HEK293T (cell line): Measurements from ENCODE around the gene RAB11FIP5.

Experiments
- CTCF ChIA-PET: fragments of 350-600 bp; formaldehyde crosslinking; extraction: SDS; loops from one replicate; lab custom pipeline; 2021; ENCODE audit warnings: antibody characterized with exemption, inconsistent platforms; lab: Yijun Ruan, JAX
- POLR2A ChIA-PET: fragments of 350-600 bp; formaldehyde crosslinking; extraction: SDS; loops from one replicate; lab custom pipeline; 2020; ENCODE audit warnings: antibody characterized with exemption, inconsistent platforms; lab: Yijun Ruan, JAX
- DNase-seq: peaks from one replicate; pipeline ENCODE4 v3.0.0; 2012; ENCODE audit warnings: mixed read lengths; ENCODE audit errors: extremely low spot score
- ARNT ChIP-seq: fragments of 450-650 bp; IDR thresholded peaks from 2 replicates; pipeline ENCODE4 v1.6.1; 2017; ENCODE audit warnings: mild to moderate bottlenecking
- BHLHE40 ChIP-seq: fragments of 450-650 bp; IDR thresholded peaks from 2 replicates; pipeline ENCODE4 v1.6.1; 2016; ENCODE audit warnings: mild to moderate bottlenecking, moderate library complexity, borderline replicate concordance
- CTBP1 ChIP-seq: fragments of 450-650 bp; IDR thresholded peaks from 2 replicates; pipeline ENCODE4 v1.6.1; 2016; ENCODE audit warnings: borderline replicate concordance
- ELF4 ChIP-seq: fragments of 450-650 bp; IDR thresholded peaks from 2 replicates; pipeline ENCODE4 v1.6.1; 2017; ENCODE audit warnings: antibody characterized with exemption
- FOXA1 ChIP-seq: fragments of 450-650 bp; IDR thresholded peaks from 2 replicates; pipeline ENCODE4 v1.6.1; 2016; ENCODE audit warnings: mild to moderate bottlenecking
- FOXK2 ChIP-seq: fragments of 450-650 bp; IDR thresholded peaks from 2 replicates; pipeline ENCODE4 v1.6.1; 2016; ENCODE audit warnings: mild to moderate bottlenecking
- FOXM1 ChIP-seq: fragments of 450-650 bp; IDR thresholded peaks from 2 replicates; pipeline ENCODE4 v1.6.1; 2017; ENCODE audit warnings: mild to moderate bottlenecking, borderline replicate concordance
- HDGF ChIP-seq: fragments of 450-650 bp; IDR thresholded peaks from 2 replicates; pipeline ENCODE4 v1.6.1; 2017; ENCODE audit warnings: antibody characterized with exemption, borderline replicate concordance
- L3MBTL2 ChIP-seq: fragments of 450-650 bp; conservative IDR thresholded peaks from 2 replicates; pipeline ENCODE4 v1.6.1; 2016; ENCODE audit warnings: mild to moderate bottlenecking
- NFRKB ChIP-seq: fragments of 450-650 bp; IDR thresholded peaks from 2 replicates; pipeline ENCODE4 v1.6.1; 2016; ENCODE audit warnings: mild to moderate bottlenecking, moderate library complexity
- SP1 ChIP-seq: fragments of 450-650 bp; IDR thresholded peaks from 2 replicates; pipeline ENCODE4 v1.6.1; 2017
- SUZ12 ChIP-seq: fragments of 450-650 bp; IDR thresholded peaks from 2 replicates; pipeline ENCODE4 v1.6.1; 2016; ENCODE audit warnings: mild to moderate bottlenecking
- TARDBP ChIP-seq: fragments of 450-650 bp; IDR thresholded peaks from 2 replicates; pipeline ENCODE4 v1.6.1; 2016
- ZNF384 ChIP-seq: fragments of 450-650 bp; IDR thresholded peaks from 2 replicates; pipeline ENCODE4 v1.6.1; 2016
- TF ChIP-seq, protein P1 (sequence below): fragments of 450-650 bp; IDR thresholded peaks from 2 replicates; pipeline ENCODE4 v1.6.1; 2016

RAB11FIP5 gene

GRCh38 chr2:73116182-73116960 lies 3.6 kb upstream of the RAB11FIP5 start:
- POLR2A ChIA-PET = no interaction called here
- TF ChIP-seq NFRKB (no peak), CTBP1 (no peak), L3MBTL2 (no peak), FOXK2 (no peak), FOXM1 (no peak), ELF4 (no peak), ZNF384 (no peak), SUZ12 (no peak), HDGF (no peak), BHLHE40 (no peak), FOXA1 (no peak), ARNT (no peak), SP1 (no peak), TARDBP (no peak)
- TF ChIP-seq, protein P1, sequence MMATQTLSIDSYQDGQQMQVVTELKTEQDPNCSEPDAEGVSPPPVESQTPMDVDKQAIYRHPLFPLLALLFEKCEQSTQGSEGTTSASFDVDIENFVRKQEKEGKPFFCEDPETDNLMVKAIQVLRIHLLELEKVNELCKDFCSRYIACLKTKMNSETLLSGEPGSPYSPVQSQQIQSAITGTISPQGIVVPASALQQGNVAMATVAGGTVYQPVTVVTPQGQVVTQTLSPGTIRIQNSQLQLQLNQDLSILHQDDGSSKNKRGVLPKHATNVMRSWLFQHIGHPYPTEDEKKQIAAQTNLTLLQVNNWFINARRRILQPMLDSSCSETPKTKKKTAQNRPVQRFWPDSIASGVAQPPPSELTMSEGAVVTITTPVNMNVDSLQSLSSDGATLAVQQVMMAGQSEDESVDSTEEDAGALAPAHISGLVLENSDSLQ = no peak; the same call in 1 of the 2 replicates
- no peak for DNase-seq
- CTCF ChIA-PET = interaction anchor here (0.6 kb wide), 1 partner anchor 9 kb away, joined by 3 read pairs; no protein-coding TSS in a partner anchor

DNA sequence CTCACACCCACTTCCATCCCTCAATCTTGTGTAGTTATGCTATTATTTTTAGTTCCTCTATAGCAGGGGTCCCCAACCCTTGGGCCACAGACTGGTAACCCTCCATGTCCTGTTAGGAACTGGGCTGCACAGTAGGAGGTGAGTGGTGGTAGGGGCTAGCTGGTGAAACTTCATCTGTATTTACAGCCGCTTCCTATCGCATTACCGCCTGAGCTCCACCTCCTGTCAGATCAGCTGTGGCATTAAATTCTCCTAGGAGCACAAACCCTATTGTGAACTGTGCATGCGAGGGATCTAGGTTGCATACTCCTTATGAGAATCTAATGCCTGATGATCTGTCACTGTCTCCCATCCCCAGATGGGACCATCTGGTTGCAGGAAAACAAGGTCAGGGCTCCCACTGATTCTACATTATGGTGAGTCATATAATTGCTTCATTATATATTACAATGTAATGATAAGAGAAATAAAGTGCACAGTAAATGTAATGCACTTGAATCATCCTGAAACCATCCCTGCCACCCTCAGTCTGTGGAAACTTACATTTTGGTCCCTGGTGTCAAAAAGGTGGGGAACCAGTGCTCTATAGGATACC lies 1.6 kb upstream of the RAB11FIP5 start:
- CTCF ChIA-PET = interaction anchor here (0.6 to 1.0 kb wide), 2 partner anchors 42 to 219 kb away, joined by 3 to 6 read pairs; no protein-coding TSS in a partner anchor
- TF ChIP-seq, protein P1 = peak; percentile 37; the same call in 1 of the 2 replicates
- no peak for TF ChIP-seq FOXA1
- POLR2A ChIA-PET = interaction anchor here (1.0 kb wide), 1 partner anchor 62 kb away, joined by 3 read pairs; no protein-coding TSS in a partner anchor
- DNase-seq = no peak

- DNase-seq = peak; percentile 45
- ChIA-PET POLR2A (interaction anchor here (0.8 to 1.9 kb wide), 5 partner anchors 13 to 41 kb away, joined by 3 to 5 read pairs (median 4); partner anchors contain the start of gene SFXN5), CTCF (interaction anchor here (0.6 to 1.2 kb wide), 2 partner anchors 27 to 159 kb away, joined by 3 read pairs; no protein-coding TSS in a partner anchor)
- TF ChIP-seq FOXM1 (no peak), L3MBTL2 (peak; percentile 82), BHLHE40 (no peak), ARNT (no peak), SP1 (no peak)
Observed at GRCh38 chr2:73112026-73112912, 479 bp downstream of the RAB11FIP5 start.

GRCh38 chr2:73111073-73112025 lies 1.4 kb downstream of the RAB11FIP5 start:
- DNase-seq = peak; percentile 28
- CTCF ChIA-PET = interaction anchor here (0.6 to 1.2 kb wide), 3 partner anchors 11 to 160 kb away, joined by 3 read pairs; no protein-coding TSS in a partner anchor
- POLR2A ChIA-PET = interaction anchor here (0.8 to 1.9 kb wide), 3 partner anchors 25 to 40 kb away, joined by 3 to 4 read pairs (median 4); partner anchors contain the start of gene SFXN5
- TF ChIP-seq, protein P1 = no peak
- TF ChIP-seq L3MBTL2 = no peak
- TF ChIP-seq ELF4 = no peak
- TF ChIP-seq FOXK2 = no peak
- TF ChIP-seq FOXA1 = no peak
- TF ChIP-seq ZNF384 = no peak
- TF ChIP-seq SUZ12 = no peak
- no peak for TF ChIP-seq BHLHE40
